ENCODE data around the gene RNU6-8.

Gene RNU6-8

DNA sequence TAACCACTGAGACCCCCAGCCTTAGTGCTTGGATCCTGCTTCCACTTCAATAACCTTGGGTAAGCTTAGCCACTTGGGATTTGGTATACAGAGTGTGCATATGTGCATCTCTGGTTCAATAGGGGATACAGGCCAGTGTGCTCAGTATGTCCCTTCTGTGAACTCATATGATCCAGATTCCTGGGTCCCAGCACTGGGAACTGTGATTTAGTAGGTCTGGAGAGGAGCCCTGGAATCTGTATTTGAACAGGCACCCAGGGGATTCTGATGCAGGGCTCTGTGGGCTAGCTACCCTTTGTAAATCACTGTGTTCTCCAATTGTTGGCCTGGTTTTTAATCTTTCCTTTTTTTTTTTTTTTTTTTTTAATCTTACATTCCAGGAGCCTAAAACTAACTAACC is 9.8 kb upstream of the RNU6-8 start:
- no peak overlapping the region for H2BK5ac ChIP-seq (ENCODE audit: low read depth, low read length, poor library complexity, severe bottlenecking)
- no peak overlapping the region for H2AFZ ChIP-seq (ENCODE audit: low read depth, low read length)
- H3K4me2 ChIP-seq (ENCODE audit: low read length, poor library complexity, severe bottlenecking) = no peak overlapping the region
- no peak overlapping the region for H4K8ac ChIP-seq (ENCODE audit: low read length)
- no peak overlapping the region for H3K14ac ChIP-seq (ENCODE audit: low read length in 2 of 2)
- H3K27ac ChIP-seq (ENCODE audit: low read length, poor library complexity, severe bottlenecking) = no peak overlapping the region
- no peaks in the 10 kb centered on the region for H3K9me3 ChIP-seq (ENCODE audit: control insufficient read depth, low read length)
- H3K18ac ChIP-seq (ENCODE audit: low read depth in 1 of 2, low read length in 2 of 2) = no peak overlapping the region
- H2BK12ac ChIP-seq (ENCODE audit: low read length in 2 of 2) = no peak overlapping the region
- no peak overlapping the region for H2AK5ac ChIP-seq (ENCODE audit: low read length, severe bottlenecking)
- no peak overlapping the region for H3K4me3 ChIP-seq (ENCODE audit: insufficient read depth in 1 of 2, low read depth in 1 of 2, low read length in 2 of 2)
- no peak overlapping the region for H3K4ac ChIP-seq (ENCODE audit: low read depth in 1 of 2, low read length in 2 of 2)
- no peak overlapping the region for H3K23ac ChIP-seq (ENCODE audit: low read length in 2 of 2)
- H2BK15ac ChIP-seq (ENCODE audit: low read depth, poor library complexity, severe bottlenecking) = no peak overlapping the region
- H3K9ac ChIP-seq (ENCODE audit: low read length) = no peak overlapping the region
- no peaks in the 10 kb centered on the region for H3K4me1 ChIP-seq (ENCODE audit: control insufficient read depth, insufficient read depth, low read depth, low read length)
- H3K27me3 ChIP-seq (ENCODE audit: control insufficient read depth in 1 of 2, insufficient read depth in 1 of 2, low read length in 2 of 2) = peaks cover 0 to 5% of the 10 kb centered on the region in 2 experiments
- H2BK120ac ChIP-seq (ENCODE audit: low read depth, low read length) = no peak overlapping the region
- H3K79me1 ChIP-seq (replicated peaks; ENCODE audit: low read length, poor library complexity, severe bottlenecking) = no peaks in the 10 kb centered on the region
- no peak overlapping the region for H4K91ac ChIP-seq (ENCODE audit: low read length)
- no peaks in the 10 kb centered on the region for H3K36me3 ChIP-seq (ENCODE audit: control insufficient read depth in 1 of 2, insufficient read depth in 2 of 2, low read depth in 1 of 2, low read length in 2 of 2)
- DNase-seq = no peak

DNA sequence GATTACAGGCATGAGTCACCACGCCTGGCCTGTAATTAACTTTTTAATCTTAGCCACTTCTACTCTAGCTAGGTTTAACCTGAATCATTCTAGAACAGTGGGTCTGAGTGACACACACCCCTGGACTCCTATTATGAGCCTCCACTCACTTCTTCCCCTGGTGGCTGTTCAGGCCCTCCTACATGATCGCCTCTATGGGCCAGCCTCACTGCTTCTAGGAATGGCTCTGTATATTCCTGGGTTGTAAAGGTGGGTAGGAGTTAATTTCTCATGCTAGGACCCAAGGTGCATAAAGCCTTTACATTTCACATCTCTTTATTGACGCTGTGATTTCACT is 8.0 kb upstream of the RNU6-8 start:
- Histone ChIP-seq H4K8ac (ENCODE audit: low read length) (no peak overlapping the region), H2AFZ (ENCODE audit: low read depth, low read length) (no peak overlapping the region), H3K4ac (ENCODE audit: low read depth in 1 of 2, low read length in 2 of 2) (no peak overlapping the region), H2BK5ac (ENCODE audit: low read depth, low read length, poor library complexity, severe bottlenecking) (no peak overlapping the region), H2BK12ac (ENCODE audit: low read length in 2 of 2) (no peak overlapping the region), H3K9ac (ENCODE audit: low read length) (no peak overlapping the region), H3K27me3 (ENCODE audit: control insufficient read depth in 1 of 2, insufficient read depth in 1 of 2, low read length in 2 of 2) (peaks cover 0 to 22% of the 10 kb centered on the region in 2 experiments), H3K23ac (ENCODE audit: low read length in 2 of 2) (no peak overlapping the region), H2BK15ac (ENCODE audit: low read depth, poor library complexity, severe bottlenecking) (no peak overlapping the region), H3K18ac (ENCODE audit: low read depth in 1 of 2, low read length in 2 of 2) (no peak overlapping the region), H3K9me3 (ENCODE audit: control insufficient read depth, low read length) (no peaks in the 10 kb centered on the region), H3K4me2 (ENCODE audit: low read length, poor library complexity, severe bottlenecking) (no peak overlapping the region), H3K14ac (ENCODE audit: low read length in 2 of 2) (no peak overlapping the region), H3K4me3 (ENCODE audit: insufficient read depth in 1 of 2, low read depth in 1 of 2, low read length in 2 of 2) (no peak overlapping the region), H3K36me3 (ENCODE audit: control insufficient read depth in 1 of 2, insufficient read depth in 2 of 2, low read depth in 1 of 2, low read length in 2 of 2) (no peaks in the 10 kb centered on the region), H2AK5ac (ENCODE audit: low read length, severe bottlenecking) (no peak overlapping the region), H3K4me1 (ENCODE audit: control insufficient read depth, insufficient read depth, low read depth, low read length) (no peaks in the 10 kb centered on the region), H3K79me1 (replicated peaks; ENCODE audit: low read length, poor library complexity, severe bottlenecking) (no peaks in the 10 kb centered on the region), H4K91ac (ENCODE audit: low read length) (no peak overlapping the region), H3K27ac (ENCODE audit: low read length, poor library complexity, severe bottlenecking) (no peak overlapping the region), H2BK120ac (ENCODE audit: low read depth, low read length) (no peak overlapping the region)
- no peak for DNase-seq
- 100% methylated on average over 1 of the region's 3 CpGs for WGBS

DNA sequence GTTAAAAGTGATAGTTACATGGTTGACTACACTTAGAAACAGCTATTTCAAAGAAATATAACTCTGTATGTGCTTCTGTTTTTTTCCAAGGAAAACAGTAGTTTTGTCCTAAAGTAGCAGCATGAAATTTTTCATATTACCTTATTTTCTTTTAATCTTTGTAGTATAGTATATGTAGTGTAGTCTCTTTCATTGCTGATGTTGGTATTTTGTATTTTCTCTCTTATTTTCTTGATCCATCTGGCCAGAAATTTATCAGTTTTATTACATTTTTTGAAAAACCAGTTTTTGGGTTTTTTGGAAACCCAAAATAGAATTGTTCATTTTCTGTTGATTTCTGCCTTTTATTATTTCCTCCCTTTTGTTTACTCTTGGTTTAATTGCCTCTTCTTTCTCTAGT is 6.4 kb upstream of the RNU6-8 start:
- H3K9ac ChIP-seq (ENCODE audit: low read length) = no peak overlapping the region
- H2BK12ac ChIP-seq (ENCODE audit: low read length in 2 of 2) = no peak overlapping the region
- no peak overlapping the region for H2BK15ac ChIP-seq (ENCODE audit: low read depth, poor library complexity, severe bottlenecking)
- peaks cover 0 to 21% of the 10 kb centered on the region in 2 experiments for H3K27me3 ChIP-seq (ENCODE audit: control insufficient read depth in 1 of 2, insufficient read depth in 1 of 2, low read length in 2 of 2)
- H3K4me1 ChIP-seq (ENCODE audit: control insufficient read depth, insufficient read depth, low read depth, low read length) = no peaks in the 10 kb centered on the region
- no peak overlapping the region for H4K8ac ChIP-seq (ENCODE audit: low read length)
- no peak overlapping the region for H2AFZ ChIP-seq (ENCODE audit: low read depth, low read length)
- no peak overlapping the region for H2AK5ac ChIP-seq (ENCODE audit: low read length, severe bottlenecking)
- no peak overlapping the region for H3K4me3 ChIP-seq (ENCODE audit: insufficient read depth in 1 of 2, low read depth in 1 of 2, low read length in 2 of 2)
- H3K4me2 ChIP-seq (ENCODE audit: low read length, poor library complexity, severe bottlenecking) = no peak overlapping the region
- no peak overlapping the region for H3K4ac ChIP-seq (ENCODE audit: low read depth in 1 of 2, low read length in 2 of 2)
- H3K18ac ChIP-seq (ENCODE audit: low read depth in 1 of 2, low read length in 2 of 2) = no peak overlapping the region
- no peaks in the 10 kb centered on the region for H3K36me3 ChIP-seq (ENCODE audit: control insufficient read depth in 1 of 2, insufficient read depth in 2 of 2, low read depth in 1 of 2, low read length in 2 of 2)
- H3K14ac ChIP-seq (ENCODE audit: low read length in 2 of 2) = no peak overlapping the region
- no peak overlapping the region for H2BK5ac ChIP-seq (ENCODE audit: low read depth, low read length, poor library complexity, severe bottlenecking)
- no peak for DNase-seq
- H3K79me1 ChIP-seq (replicated peaks; ENCODE audit: low read length, poor library complexity, severe bottlenecking) = no peaks in the 10 kb centered on the region
- H3K9me3 ChIP-seq (ENCODE audit: control insufficient read depth, low read length) = no peaks in the 10 kb centered on the region
- no peak overlapping the region for H3K27ac ChIP-seq (ENCODE audit: low read length, poor library complexity, severe bottlenecking)
- no peak overlapping the region for H2BK120ac ChIP-seq (ENCODE audit: low read depth, low read length)
- H3K23ac ChIP-seq (ENCODE audit: low read length in 2 of 2) = no peak overlapping the region
- H4K91ac ChIP-seq (ENCODE audit: low read length) = no peak overlapping the region

DNA sequence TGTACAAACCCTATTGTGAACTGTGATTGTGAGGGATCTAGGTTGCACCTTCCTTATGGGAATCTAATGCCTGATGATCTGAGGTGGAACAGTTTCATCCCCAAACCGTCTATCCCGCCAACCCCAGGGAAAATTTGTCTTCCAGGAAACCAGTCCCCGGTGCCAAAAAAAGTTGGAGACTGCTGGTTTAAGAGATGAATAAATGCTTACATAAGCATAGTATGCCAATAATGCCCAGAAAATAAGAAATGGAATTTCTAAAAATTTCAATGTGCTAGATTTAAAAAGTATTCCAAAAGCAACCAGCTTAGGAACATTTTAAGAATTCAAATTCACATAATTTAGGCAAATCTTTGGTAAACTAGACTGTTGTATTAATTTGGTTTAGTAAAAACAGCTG is 5.4 kb upstream of the RNU6-8 start:
- 100% methylated on average over 2 of the region's 3 CpGs for WGBS

More for the DNA sequence above, 5.4 kb upstream of the RNU6-8 start:
- no peak overlapping the region for H2BK15ac ChIP-seq (ENCODE audit: low read depth, poor library complexity, severe bottlenecking)
- H3K79me1 ChIP-seq (replicated peaks; ENCODE audit: low read length, poor library complexity, severe bottlenecking) = no peaks in the 10 kb centered on the region
- H2AK5ac ChIP-seq (ENCODE audit: low read length, severe bottlenecking) = no peak overlapping the region
- H2BK12ac ChIP-seq (ENCODE audit: low read length in 2 of 2) = no peak overlapping the region
- no peak overlapping the region for H3K23ac ChIP-seq (ENCODE audit: low read length in 2 of 2)
- DNase-seq = no peak
- no peak overlapping the region for H3K4me3 ChIP-seq (ENCODE audit: insufficient read depth in 1 of 2, low read depth in 1 of 2, low read length in 2 of 2)
- H3K36me3 ChIP-seq (ENCODE audit: control insufficient read depth in 1 of 2, insufficient read depth in 2 of 2, low read depth in 1 of 2, low read length in 2 of 2) = no peaks in the 10 kb centered on the region
- H3K9ac ChIP-seq (ENCODE audit: low read length) = no peak overlapping the region
- H2AFZ ChIP-seq (ENCODE audit: low read depth, low read length) = no peak overlapping the region
- no peak overlapping the region for H4K8ac ChIP-seq (ENCODE audit: low read length)
- H3K9me3 ChIP-seq (ENCODE audit: control insufficient read depth, low read length) = no peaks in the 10 kb centered on the region
- H3K27me3 ChIP-seq (ENCODE audit: control insufficient read depth in 1 of 2, insufficient read depth in 1 of 2, low read length in 2 of 2) = peaks cover 0 to 29% of the 10 kb centered on the region in 2 experiments
- H3K27ac ChIP-seq (ENCODE audit: low read length, poor library complexity, severe bottlenecking) = no peak overlapping the region
- no peak overlapping the region for H3K18ac ChIP-seq (ENCODE audit: low read depth in 1 of 2, low read length in 2 of 2)
- no peak overlapping the region for H4K91ac ChIP-seq (ENCODE audit: low read length)
- H2BK120ac ChIP-seq (ENCODE audit: low read depth, low read length) = no peak overlapping the region
- no peak overlapping the region for H2BK5ac ChIP-seq (ENCODE audit: low read depth, low read length, poor library complexity, severe bottlenecking)
- H3K4me2 ChIP-seq (ENCODE audit: low read length, poor library complexity, severe bottlenecking) = no peak overlapping the region
- no peak overlapping the region for H3K14ac ChIP-seq (ENCODE audit: low read length in 2 of 2)
- no peak overlapping the region for H3K4ac ChIP-seq (ENCODE audit: low read depth in 1 of 2, low read length in 2 of 2)
- H3K4me1 ChIP-seq (ENCODE audit: control insufficient read depth, insufficient read depth, low read depth, low read length) = peaks cover 2% of the 10 kb centered on the region
